ENCODE measurements around the gene HDAC4. TPM values are rescaled to one million over a fixed set of nuclear protein-coding genes. Genes with fewer than 3 reads are reported as not detected.

HDAC4 gene
- total RNA-seq, 1 experiment from 2014 or later = 21.8 TPM

- no peak for DNase-seq (ENCODE audit: unreplicated experiment)
- peaks cover 24% of the 10 kb centered on the region for H3K36me3 Mint-ChIP-seq (ENCODE audit: insufficient read depth, unreplicated experiment)
- peaks cover 19% of the 10 kb centered on the region for H3K4me1 Mint-ChIP-seq (ENCODE audit: insufficient read depth, unreplicated experiment)
- H3K4me3 Mint-ChIP-seq (ENCODE audit: unreplicated experiment) = no peak overlapping the region
- no peak overlapping the region for H3K27ac Mint-ChIP-seq (ENCODE audit: low read depth, unreplicated experiment)
- H3K27me3 Mint-ChIP-seq (ENCODE audit: insufficient read depth, unreplicated experiment) = no peaks in the 10 kb centered on the region
- TF ChIP-seq, protein P1, sequence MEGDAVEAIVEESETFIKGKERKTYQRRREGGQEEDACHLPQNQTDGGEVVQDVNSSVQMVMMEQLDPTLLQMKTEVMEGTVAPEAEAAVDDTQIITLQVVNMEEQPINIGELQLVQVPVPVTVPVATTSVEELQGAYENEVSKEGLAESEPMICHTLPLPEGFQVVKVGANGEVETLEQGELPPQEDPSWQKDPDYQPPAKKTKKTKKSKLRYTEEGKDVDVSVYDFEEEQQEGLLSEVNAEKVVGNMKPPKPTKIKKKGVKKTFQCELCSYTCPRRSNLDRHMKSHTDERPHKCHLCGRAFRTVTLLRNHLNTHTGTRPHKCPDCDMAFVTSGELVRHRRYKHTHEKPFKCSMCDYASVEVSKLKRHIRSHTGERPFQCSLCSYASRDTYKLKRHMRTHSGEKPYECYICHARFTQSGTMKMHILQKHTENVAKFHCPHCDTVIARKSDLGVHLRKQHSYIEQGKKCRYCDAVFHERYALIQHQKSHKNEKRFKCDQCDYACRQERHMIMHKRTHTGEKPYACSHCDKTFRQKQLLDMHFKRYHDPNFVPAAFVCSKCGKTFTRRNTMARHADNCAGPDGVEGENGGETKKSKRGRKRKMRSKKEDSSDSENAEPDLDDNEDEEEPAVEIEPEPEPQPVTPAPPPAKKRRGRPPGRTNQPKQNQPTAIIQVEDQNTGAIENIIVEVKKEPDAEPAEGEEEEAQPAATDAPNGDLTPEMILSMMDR (IDR thresholded peaks at IDR 0.05; ENCODE audit: unreplicated experiment) = no peak
- ChIA-PET POLR2A (interaction anchor here (1.1 kb wide), 1 partner anchor 14 kb away, joined by 3 read pairs; no protein-coding TSS in a partner anchor), CTCF (interaction anchor here (0.6 to 0.9 kb wide), 2 partner anchors 48 to 79 kb away, joined by 3 read pairs; no protein-coding TSS in a partner anchor)
- no peaks in the 10 kb centered on the region for H3K9me3 Mint-ChIP-seq (ENCODE audit: unreplicated experiment)
- intact Hi-C loops (cut with micrococcal nuclease) = no loop called here
- no TSS peak for BruUV-seq (replicated peaks)
Observed at GRCh38 chr2:239113171-239113570, 287.6 kb downstream of the HDAC4 start.

GRCh38 chr2:239112127-239112774 lies 288.6 kb downstream of the HDAC4 start:
- no TSS peak for BruUV-seq (replicated peaks)
- peaks cover 16% of the 10 kb centered on the region for H3K4me1 Mint-ChIP-seq (ENCODE audit: insufficient read depth, unreplicated experiment)
- H3K27me3 Mint-ChIP-seq (ENCODE audit: insufficient read depth, unreplicated experiment) = no peaks in the 10 kb centered on the region
- H3K36me3 Mint-ChIP-seq (ENCODE audit: insufficient read depth, unreplicated experiment) = peaks cover 30% of the 10 kb centered on the region
- no peak overlapping the region for H3K27ac Mint-ChIP-seq (ENCODE audit: low read depth, unreplicated experiment)
- intact Hi-C loops (cut with micrococcal nuclease) = no loop called here
- H3K9me3 Mint-ChIP-seq (ENCODE audit: unreplicated experiment) = no peaks in the 10 kb centered on the region
- ChIA-PET CTCF (interaction anchor here (0.6 kb wide), 1 partner anchor 32 kb away, joined by 3 read pairs; no protein-coding TSS in a partner anchor), POLR2A (interaction anchor here (1.1 kb wide), 1 partner anchor 13 kb away, joined by 3 read pairs; no protein-coding TSS in a partner anchor)
- no peak overlapping the region for H3K4me3 Mint-ChIP-seq (ENCODE audit: unreplicated experiment)
- no peak for DNase-seq (ENCODE audit: unreplicated experiment)
- TF ChIP-seq, protein P1 (IDR thresholded peaks at IDR 0.05; ENCODE audit: unreplicated experiment) = no peak

DNA sequence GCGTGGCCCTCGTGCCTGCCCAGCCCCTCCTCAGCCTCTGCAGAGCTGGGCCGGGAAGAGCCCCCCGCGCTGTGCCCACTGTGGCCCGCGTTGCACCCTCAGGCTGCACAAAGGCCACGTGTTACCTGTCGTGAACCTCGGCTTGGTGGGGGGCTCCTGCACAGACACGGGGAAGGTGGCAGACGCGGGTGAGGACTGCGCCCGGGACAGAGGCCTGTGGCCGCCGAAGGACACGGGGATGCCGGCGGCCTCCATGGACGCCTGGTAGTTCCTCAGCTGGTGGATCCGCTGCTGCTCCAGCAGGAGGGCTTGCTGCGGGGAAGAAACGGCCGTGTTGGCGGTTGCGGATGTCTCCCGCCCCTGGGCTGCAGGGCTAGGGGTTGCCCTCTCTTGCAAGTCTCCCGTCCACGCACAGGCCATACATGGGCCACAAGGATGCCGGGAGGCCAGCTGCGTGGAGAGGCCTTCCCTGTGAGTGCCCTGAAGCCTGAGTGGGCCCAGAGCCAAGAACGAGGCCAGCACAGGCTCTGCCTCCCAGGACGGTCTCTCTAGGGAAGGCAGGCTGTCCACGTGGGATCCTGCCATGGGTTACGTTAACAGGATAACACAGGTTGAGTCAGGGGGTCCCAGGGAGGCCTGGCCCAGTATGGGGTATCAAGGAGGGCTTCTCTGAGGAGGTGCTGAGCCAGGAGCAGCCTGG lies 289.3 kb downstream of the HDAC4 start:
- Mint-ChIP-seq H3K4me3 (ENCODE audit: unreplicated experiment) (no peak overlapping the region), H3K27ac (ENCODE audit: low read depth, unreplicated experiment) (no peak overlapping the region), H3K27me3 (ENCODE audit: insufficient read depth, unreplicated experiment) (no peaks in the 10 kb centered on the region), H3K4me1 (ENCODE audit: insufficient read depth, unreplicated experiment) (peaks cover 9% of the 10 kb centered on the region), H3K9me3 (ENCODE audit: unreplicated experiment) (no peaks in the 10 kb centered on the region), H3K36me3 (ENCODE audit: insufficient read depth, unreplicated experiment) (peaks cover 26% of the 10 kb centered on the region)
- TF ChIP-seq, protein P1 (IDR thresholded peaks at IDR 0.05; ENCODE audit: unreplicated experiment) = no peak
- DNase-seq (ENCODE audit: unreplicated experiment) = no peak
- intact Hi-C loops (cut with micrococcal nuclease) = no loop called here
- no TSS peak for BruUV-seq (replicated peaks)
- ChIA-PET POLR2A (interaction anchor here (1.1 kb wide), 1 partner anchor 13 kb away, joined by 3 read pairs; no protein-coding TSS in a partner anchor), CTCF (interaction anchor here (0.6 kb wide), 1 partner anchor 33 kb away, joined by 3 read pairs; no protein-coding TSS in a partner anchor)

- no peak for DNase-seq (ENCODE audit: unreplicated experiment)
- CTCF ChIA-PET = interaction anchor here (0.6 to 0.7 kb wide), 3 partner anchors 25 to 33 kb away, joined by 3 read pairs; no protein-coding TSS in a partner anchor
- POLR2A ChIA-PET = no interaction called here
- TF ChIP-seq, protein P1 (IDR thresholded peaks at IDR 0.05; ENCODE audit: unreplicated experiment) = no peak
- H3K9me3 Mint-ChIP-seq (ENCODE audit: unreplicated experiment) = no peaks in the 10 kb centered on the region
- H3K4me1 Mint-ChIP-seq (ENCODE audit: insufficient read depth, unreplicated experiment) = peaks cover 9% of the 10 kb centered on the region
- H3K27ac Mint-ChIP-seq (ENCODE audit: low read depth, unreplicated experiment) = no peak overlapping the region
- peaks cover 18% of the 10 kb centered on the region for H3K36me3 Mint-ChIP-seq (ENCODE audit: insufficient read depth, unreplicated experiment)
- no TSS peak for BruUV-seq (replicated peaks)
- intact Hi-C loops (cut with micrococcal nuclease) = no loop called here
- H3K4me3 Mint-ChIP-seq (ENCODE audit: unreplicated experiment) = no peak overlapping the region
- no peaks in the 10 kb centered on the region for H3K27me3 Mint-ChIP-seq (ENCODE audit: insufficient read depth, unreplicated experiment)
Observed at GRCh38 chr2:239110595-239111048, 290.2 kb downstream of the HDAC4 start.
